HepG2 (cell line): Measurements from ENCODE around the gene GPS2. TPM values are rescaled to one million over a fixed set of nuclear protein-coding genes. Genes with fewer than 3 reads are reported as not detected.

ENCODE experiments used
- ATAC-seq: fragments of 200-7000 bp; cut with Tn5 transposase; 3 replicates; pipeline ENCODE4 v1.9.1; 2020; ENCODE audit warnings: mild to moderate bottlenecking, moderate library complexity
- BruUV-seq: library from RNA; stranded (reverse); fragments of 400-500 nt; replicated peaks from 2 replicates; lab custom pipeline; 2021; lab: Mats Ljungman, UMichigan
- CTCF ChIA-PET: fragments of 300-600 bp; formaldehyde crosslinking; extraction: SDS; loops from one replicate; lab custom pipeline; 2021; ENCODE audit warnings: low total read pairs, inconsistent platforms, low intra/inter-chr PET ratio; lab: Yijun Ruan, JAX
- POLR2A ChIA-PET: fragments of 350-600 bp; sonication (Branson Sonifier 250); formaldehyde crosslinking; loops from one replicate; lab custom pipeline; 2020; ENCODE audit warnings: antibody characterized with exemption, inconsistent platforms; lab: Yijun Ruan, JAX
- DNase-seq: peaks from one replicate; pipeline ENCODE4 v3.0.0-alpha.2; 2015; ENCODE audit warnings: low spot score
- FAIRE-seq: peaks from 3 replicates; lab custom pipeline; 2011; peaks lifted over from hg19 to GRCh38; lab: Jason Lieb, UNC
- H2AFZ ChIP-seq: one replicate; pipeline ENCODE4 v1.6.1; 2011; ENCODE audit warnings: low read length, inconsistent platforms
- H3K27ac ChIP-seq: fragments of 300-600 bp; 3 replicates; pipeline ENCODE4 v1.8.0; 2011; ENCODE audit warnings: mixed run types, mild to moderate bottlenecking, mixed read lengths, low read length, inconsistent platforms; ENCODE audit not compliant: insufficient read depth; ENCODE audit errors: extremely low read length
- H3K27me3 ChIP-seq, 2 experiments: fragments of 200-600 bp in 1 of 2; 2 replicates in 1 of 2; 3 replicates in 1 of 2; pipeline versions ENCODE4 v1.6.0 to v1.8.0; 2011; ENCODE audit warnings: low read length in 2 of 2, mild to moderate bottlenecking in 2 of 2, moderate library complexity in 2 of 2, inconsistent platforms in 1 of 2; ENCODE audit not compliant: insufficient read depth in 2 of 2, control insufficient read depth in 1 of 2
- H3K36me3 ChIP-seq, 2 experiments: fragments of 200-600 bp in 1 of 2; replicated peaks in 1 of 2; 2 replicates in 1 of 2; 3 replicates in 1 of 2; pipeline versions ENCODE4 v1.5.1 to v1.8.0; 2011; ENCODE audit warnings: low read length in 2 of 2, inconsistent platforms in 1 of 2; ENCODE audit not compliant: insufficient read depth in 2 of 2, control insufficient read depth in 1 of 2
- H3K4me1 ChIP-seq: 2 replicates; pipeline ENCODE4 v1.5.1; 2012; ENCODE audit warnings: low read length, inconsistent platforms; ENCODE audit not compliant: insufficient read depth
- H3K4me2 ChIP-seq: 2 replicates; pipeline ENCODE4 v1.6.0; 2011; ENCODE audit warnings: low read depth, low read length, inconsistent platforms
- H3K4me3 ChIP-seq, 3 experiments: fragments of 200-600 bp in 1 of 3; sonication (generic), shearing (Covaris generic) in 1 of 3; replicated peaks in 1 of 3; 2 replicates each; pipeline ENCODE4 v1.5.1; 2011 to 2016; ENCODE audit warnings: low read length in 3 of 3, inconsistent platforms in 2 of 3, low read depth in 2 of 3, mild to moderate bottlenecking in 2 of 3, control low read depth in 1 of 3, mixed read lengths in 1 of 3; ENCODE audit not compliant: insufficient read depth in 1 of 3
- H3K79me2 ChIP-seq: one replicate; pipeline ENCODE4 v1.6.1; 2011; ENCODE audit warnings: low read length, inconsistent platforms; ENCODE audit not compliant: insufficient read depth
- H3K9ac ChIP-seq: 2 replicates; pipeline ENCODE4 v1.6.0; 2011; ENCODE audit warnings: mild to moderate bottlenecking, low read depth, low read length, inconsistent platforms; ENCODE audit not compliant: insufficient read depth
- H3K9me3 ChIP-seq: 2 replicates; pipeline ENCODE4 v1.5.1; 2012; ENCODE audit warnings: mild to moderate bottlenecking, low read length
- H4K20me1 ChIP-seq: 2 replicates; pipeline ENCODE4 v1.6.0; 2011; ENCODE audit warnings: inconsistent platforms, mild to moderate bottlenecking, low read length, moderate library complexity; ENCODE audit not compliant: insufficient read depth
- ATRX ChIP-seq: sonication (generic); formaldehyde crosslinking; IDR thresholded peaks from 2 replicates; pipeline ENCODE4 v1.4.0; 2020; ENCODE audit warnings: missing genetic modification reagents, borderline replicate concordance
- FOXA1 ChIP-seq, 2 experiments: fragments of 450-650 bp in 1 of 2; sonication (generic) in 1 of 2; formaldehyde crosslinking in 1 of 2; IDR thresholded peaks; 2 replicates each; pipeline versions ENCODE4 v1.4.0 to v1.6.1; 2016 to 2020; ENCODE audit warnings: missing genetic modification reagents in 1 of 2
- FOXA3 ChIP-seq: IDR thresholded peaks from 2 replicates; pipeline ENCODE4 v1.6.1; 2016; ENCODE audit warnings: missing genetic modification reagents, missing compliant biosample characterization
- HNRNPK ChIP-seq: fragments of 200-400 bp; formaldehyde crosslinking; IDR thresholded peaks from 2 replicates; pipeline ENCODE4 v1.6.1; 2018; ENCODE audit warnings: low read length, low read depth, moderate library complexity, mild to moderate bottlenecking; ENCODE audit not compliant: poor library complexity, severe bottlenecking
- HNRNPLL ChIP-seq: fragments of 200-400 bp; formaldehyde crosslinking; IDR thresholded peaks from 2 replicates; pipeline ENCODE4 v1.6.1; 2017; ENCODE audit warnings: mild to moderate bottlenecking, low read depth, low read length; ENCODE audit not compliant: poor library complexity, severe bottlenecking
- MAFF ChIP-seq: IDR thresholded peaks from 2 replicates; pipeline ENCODE4 v1.6.1; 2011; ENCODE audit warnings: low read depth, low read length, improper control_type of control experiment
- MLLT10 ChIP-seq: sonication (generic); formaldehyde crosslinking; IDR thresholded peaks from 2 replicates; pipeline ENCODE4 v1.4.0; 2020; ENCODE audit warnings: missing genetic modification reagents
- MTA1 ChIP-seq: sonication (generic); formaldehyde crosslinking; IDR thresholded peaks from 2 replicates; pipeline ENCODE4 v1.4.0; 2020; ENCODE audit warnings: missing genetic modification reagents, mild to moderate bottlenecking, borderline replicate concordance
- NR2F2 ChIP-seq: IDR thresholded peaks from 2 replicates; pipeline ENCODE4 v1.6.1; 2012; ENCODE audit warnings: low read depth, inconsistent platforms, borderline replicate concordance
- POLR2G ChIP-seq: fragments of 200-400 bp; formaldehyde crosslinking; IDR thresholded peaks from 2 replicates; pipeline ENCODE4 v1.6.1; 2018; ENCODE audit warnings: mild to moderate bottlenecking, low read depth, low read length, moderate library complexity
- RAD51 ChIP-seq: fragments of 450-650 bp; IDR thresholded peaks from 2 replicates; pipeline ENCODE4 v1.6.1; 2016; ENCODE audit warnings: borderline replicate concordance
- SMYD3 ChIP-seq: sonication (generic); formaldehyde crosslinking; IDR thresholded peaks from 2 replicates; pipeline ENCODE4 v1.8.1; 2023; ENCODE audit warnings: mild to moderate bottlenecking, missing genetic modification reagents
- SNAPC2 ChIP-seq: sonication (generic); formaldehyde crosslinking; IDR thresholded peaks from 2 replicates; pipeline ENCODE4 v1.8.1; 2022; ENCODE audit warnings: mild to moderate bottlenecking, missing genetic modification reagents
- SRF ChIP-seq: IDR thresholded peaks from 2 replicates; pipeline ENCODE4 v1.6.1; 2011; ENCODE audit warnings: mild to moderate bottlenecking, low read depth, low read length, moderate library complexity
- ZBTB7B ChIP-seq: sonication (generic); formaldehyde crosslinking; IDR thresholded peaks from 2 replicates; pipeline ENCODE4 v1.4.0; 2020; ENCODE audit warnings: missing genetic modification reagents
- WGBS: methylation state at CpG from one replicate; pipeline ENCODE4 v1.1.6; 2017; ENCODE audit warnings: low lambda C conversion rate; 5-methylcytosine and 5-hydroxymethylcytosine counted together
- in situ Hi-C: cut with HindIII; loops from 2 replicates; pipeline ENCODE4 v1.10.0; 2017; ENCODE audit warnings: low pct_unique_long_range_greater_than_20kb; ENCODE audit not compliant: extremely low pct_ligation_motif_present
- intact Hi-C: fragments of 100-400 bp; cut with micrococcal nuclease; formaldehyde crosslinking; loops from one replicate; pipeline ENCODE4 v1.10.0; 2022; ENCODE audit not compliant: unreplicated experiment
- polyA plus RNA-seq, 8 experiments: library from polyadenylated mRNA; depleted of rRNA in 3 of 8; stranded (reverse) in 7 of 8; unstranded in 1 of 8; fragments of >200 nt; fragmentation: Illumina TruSeq in 4 of 8; extraction: Trizol in 4 of 8; gene quantifications; 2 replicates each; pipeline versions ENCODE4 v1.2.1 to v1.2.3, GENCODE V29; 2011 to 2016; ENCODE audit warnings: low read depth in 4 of 8, missing spikeins in 1 of 8, mixed read lengths in 1 of 8; ENCODE audit not compliant: insufficient read depth in 1 of 8
- total RNA-seq, 5 experiments: library from RNA; depleted of rRNA; stranded (reverse); fragments of >200 nt; fragmentation: Illumina TruSeq; extraction: Trizol; gene quantifications; 2 replicates each; pipeline ENCODE4 v1.2.3, GENCODE V29; 2016; ENCODE audit warnings: low read depth in 1 of 5
- TF ChIP-seq, protein P1 (sequence below): sonication (generic); formaldehyde crosslinking; IDR thresholded peaks from 2 replicates; pipeline ENCODE4 v1.4.0; 2020; ENCODE audit warnings: mild to moderate bottlenecking, missing genetic modification reagents
- TF ChIP-seq, protein P2 (sequence below): sonication (generic); formaldehyde crosslinking; IDR thresholded peaks from 2 replicates; pipeline ENCODE4 v1.4.0; 2020; ENCODE audit warnings: low read depth, mild to moderate bottlenecking, missing genetic modification reagents
- TF ChIP-seq, protein P3 (sequence below): sonication (generic); formaldehyde crosslinking; IDR thresholded peaks from 2 replicates; pipeline ENCODE4 v1.4.0; 2020; ENCODE audit warnings: mild to moderate bottlenecking, missing genetic modification reagents
- TF ChIP-seq, protein P4 (sequence below): sonication (generic); formaldehyde crosslinking; IDR thresholded peaks from 2 replicates; pipeline ENCODE4 v1.5.1; 2020; ENCODE audit warnings: mild to moderate bottlenecking, moderate library complexity, missing genetic modification reagents

The GPS2 gene
- total and polyA plus RNA-seq, 2 of the 13 experiments (the other 11 are each of a cell fraction or from before 2014, with no cell fraction given) = 58.0 to 59.4 TPM

DNA sequence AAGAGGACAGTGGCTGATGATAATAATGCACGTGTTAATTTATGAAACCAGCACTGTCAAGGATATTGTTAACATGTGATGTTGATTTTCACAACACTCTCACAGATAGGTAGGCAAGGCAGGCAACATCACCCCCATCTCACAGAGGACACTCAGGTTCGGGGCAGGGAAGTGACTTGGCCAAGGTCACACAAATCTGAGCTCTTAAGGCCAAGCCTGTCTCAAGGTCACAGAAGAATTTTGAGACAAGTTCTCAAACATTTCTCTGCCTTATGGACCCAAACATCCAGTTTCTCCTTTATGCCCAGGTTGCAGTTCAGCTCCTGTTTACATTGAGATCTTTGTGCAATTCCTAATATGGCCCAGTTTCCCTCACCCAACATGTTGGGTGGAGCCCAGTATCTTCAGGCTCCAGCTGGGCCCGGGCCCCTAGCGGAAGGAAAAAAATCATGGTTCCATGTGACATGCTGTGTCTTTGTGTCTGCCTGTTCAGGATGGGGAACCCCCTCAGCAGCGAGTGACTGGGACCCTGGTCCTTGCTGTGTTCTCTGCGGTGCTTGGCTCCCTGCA is 32.3 kb downstream of the GPS2 start:
- Histone ChIP-seq H3K9me3 (no peaks in the 10 kb centered on the region), H3K27me3 (no peaks in the 10 kb centered on the region), H3K4me3 (peak overlapping the region; percentile 66 to 87 (median 85)), H3K79me2 (no peaks in the 10 kb centered on the region), H3K9ac (peak overlapping the region; percentile 80), H3K27ac (peak overlapping the region; percentile 71), H4K20me1 (no peaks in the 10 kb centered on the region), H3K4me2 (peak overlapping the region; percentile 95), H2AFZ (no peak overlapping the region), H3K4me1 (peaks cover 38% of the 10 kb centered on the region), H3K36me3 (peaks cover 8 to 9% of the 10 kb centered on the region in 2 experiments; a peak in 4 of 5 replicates)
- DNase-seq = peak; percentile 56
- CTCF ChIA-PET = no interaction called here
- ATAC-seq = peak; percentile 12
- intact Hi-C loops (loop anchor here (5.0 kb wide), 1 partner anchor 41 kb away; the partner anchor contains the start of gene GABARAP), in situ Hi-C loops (loop anchor here (10.0 kb wide), 1 partner anchor 238 kb away; the partner anchor contains the start of gene SLC16A11)
- BruUV-seq = no TSS peak
- POLR2A ChIA-PET = interaction anchor here (1.0 to 3.9 kb wide), 14 partner anchors 10 to 274 kb away, joined by 3 to 35 read pairs (median 12); partner anchors contain the start of genes ACADVL, CTDNEP1, DLG4 and ELP5
- FAIRE-seq = peak; percentile 47
- WGBS = 43% methylated on average over 5 of the region's 6 CpGs
- TF ChIP-seq HNRNPK = no peak
- TF ChIP-seq SRF = peak; percentile 95
- TF ChIP-seq FOXA1 (IDR thresholded peaks at IDR 0.05) = no peak
- peak; percentile 82 for TF ChIP-seq FOXA1 (CRISPR knock-in tag; IDR thresholded peaks at IDR 0.05)
- TF ChIP-seq MLLT10 (CRISPR knock-in tag) = no peak
- no peak for TF ChIP-seq ATRX (CRISPR knock-in tag)
- no peak for TF ChIP-seq MTA1 (CRISPR knock-in tag)
- TF ChIP-seq, protein P1, sequence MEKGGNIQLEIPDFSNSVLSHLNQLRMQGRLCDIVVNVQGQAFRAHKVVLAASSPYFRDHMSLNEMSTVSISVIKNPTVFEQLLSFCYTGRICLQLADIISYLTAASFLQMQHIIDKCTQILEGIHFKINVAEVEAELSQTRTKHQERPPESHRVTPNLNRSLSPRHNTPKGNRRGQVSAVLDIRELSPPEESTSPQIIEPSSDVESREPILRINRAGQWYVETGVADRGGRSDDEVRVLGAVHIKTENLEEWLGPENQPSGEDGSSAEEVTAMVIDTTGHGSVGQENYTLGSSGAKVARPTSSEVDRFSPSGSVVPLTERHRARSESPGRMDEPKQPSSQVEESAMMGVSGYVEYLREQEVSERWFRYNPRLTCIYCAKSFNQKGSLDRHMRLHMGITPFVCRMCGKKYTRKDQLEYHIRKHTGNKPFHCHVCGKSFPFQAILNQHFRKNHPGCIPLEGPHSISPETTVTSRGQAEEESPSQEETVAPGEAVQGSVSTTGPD (CRISPR knock-in tag) = no peak
- TF ChIP-seq, protein P2, sequence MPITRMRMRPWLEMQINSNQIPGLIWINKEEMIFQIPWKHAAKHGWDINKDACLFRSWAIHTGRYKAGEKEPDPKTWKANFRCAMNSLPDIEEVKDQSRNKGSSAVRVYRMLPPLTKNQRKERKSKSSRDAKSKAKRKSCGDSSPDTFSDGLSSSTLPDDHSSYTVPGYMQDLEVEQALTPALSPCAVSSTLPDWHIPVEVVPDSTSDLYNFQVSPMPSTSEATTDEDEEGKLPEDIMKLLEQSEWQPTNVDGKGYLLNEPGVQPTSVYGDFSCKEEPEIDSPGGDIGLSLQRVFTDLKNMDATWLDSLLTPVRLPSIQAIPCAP = no peak
- 0 out of 2 replicates have a peak, but pooled peaks have one; percentile 3 for TF ChIP-seq ZBTB7B
- TF ChIP-seq SMYD3 (CRISPR knock-in tag) = no peak
- TF ChIP-seq MAFF = no peak
- TF ChIP-seq, protein P3, sequence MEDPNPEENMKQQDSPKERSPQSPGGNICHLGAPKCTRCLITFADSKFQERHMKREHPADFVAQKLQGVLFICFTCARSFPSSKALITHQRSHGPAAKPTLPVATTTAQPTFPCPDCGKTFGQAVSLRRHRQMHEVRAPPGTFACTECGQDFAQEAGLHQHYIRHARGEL (CRISPR knock-in tag) = no peak
- TF ChIP-seq HNRNPLL = no peak
- no peak for TF ChIP-seq NR2F2
- no peak for TF ChIP-seq SNAPC2 (CRISPR knock-in tag)
- no peak for TF ChIP-seq RAD51
- TF ChIP-seq, protein P4, sequence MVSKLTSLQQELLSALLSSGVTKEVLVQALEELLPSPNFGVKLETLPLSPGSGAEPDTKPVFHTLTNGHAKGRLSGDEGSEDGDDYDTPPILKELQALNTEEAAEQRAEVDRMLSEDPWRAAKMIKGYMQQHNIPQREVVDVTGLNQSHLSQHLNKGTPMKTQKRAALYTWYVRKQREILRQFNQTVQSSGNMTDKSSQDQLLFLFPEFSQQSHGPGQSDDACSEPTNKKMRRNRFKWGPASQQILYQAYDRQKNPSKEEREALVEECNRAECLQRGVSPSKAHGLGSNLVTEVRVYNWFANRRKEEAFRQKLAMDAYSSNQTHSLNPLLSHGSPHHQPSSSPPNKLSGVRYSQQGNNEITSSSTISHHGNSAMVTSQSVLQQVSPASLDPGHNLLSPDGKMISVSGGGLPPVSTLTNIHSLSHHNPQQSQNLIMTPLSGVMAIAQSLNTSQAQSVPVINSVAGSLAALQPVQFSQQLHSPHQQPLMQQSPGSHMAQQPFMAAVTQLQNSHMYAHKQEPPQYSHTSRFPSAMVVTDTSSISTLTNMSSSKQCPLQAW (CRISPR knock-in tag) = 0 out of 2 replicates have a peak, but pooled peaks have one; percentile 1
- TF ChIP-seq FOXA3 = peak; percentile 65
- no peak for TF ChIP-seq POLR2G
